Measurements from ENCODE around the gene SH2D1A. TPM values are rescaled to one million over a fixed set of nuclear protein-coding genes. Genes with fewer than 3 reads are reported as not detected.

Gene SH2D1A
- total RNA-seq, 1 donor from 2014 or later = not detected

- no peak for TF ChIP-seq CTCF (IDR thresholded peaks at IDR 0.05; ENCODE audit: unreplicated experiment)
- Mint-ChIP-seq H3K9me3 (ENCODE audit: low read depth) (no peaks in the 10 kb centered on the region), H3K27ac (no peak overlapping the region), H3K4me3 (ENCODE audit: low read depth) (no peak overlapping the region), H3K36me3 (ENCODE audit: insufficient read depth) (no peaks in the 10 kb centered on the region), H3K4me1 (ENCODE audit: low read depth) (peaks cover 9% of the 10 kb centered on the region), H3K27me3 (no peaks in the 10 kb centered on the region)
- no peak for DNase-seq (ENCODE audit: low spot score, unreplicated experiment)
These were observed 2.1 kb upstream of the SH2D1A start for GRCh38 chrX:124344246-124344645.

- no peaks in the 10 kb centered on the region for H3K27me3 Mint-ChIP-seq
- peaks cover 9% of the 10 kb centered on the region for H3K4me1 Mint-ChIP-seq (ENCODE audit: low read depth)
- TF ChIP-seq CTCF (IDR thresholded peaks at IDR 0.05; ENCODE audit: unreplicated experiment) = no peak
- no peak for DNase-seq (ENCODE audit: low spot score, unreplicated experiment)
- no peaks in the 10 kb centered on the region for H3K36me3 Mint-ChIP-seq (ENCODE audit: insufficient read depth)
- no peak overlapping the region for H3K4me3 Mint-ChIP-seq (ENCODE audit: low read depth)
- H3K27ac Mint-ChIP-seq = no peak overlapping the region
- H3K9me3 Mint-ChIP-seq (ENCODE audit: low read depth) = no peaks in the 10 kb centered on the region
These were observed 496 bp downstream of the SH2D1A start for GRCh38 chrX:124346877-124347241.

GRCh38 chrX:124347242-124347641 is 879 bp downstream of the SH2D1A start:
- H3K36me3 Mint-ChIP-seq (ENCODE audit: insufficient read depth) = no peaks in the 10 kb centered on the region
- H3K4me1 Mint-ChIP-seq (ENCODE audit: low read depth) = peaks cover 9% of the 10 kb centered on the region
- H3K9me3 Mint-ChIP-seq (ENCODE audit: low read depth) = no peaks in the 10 kb centered on the region
- H3K4me3 Mint-ChIP-seq (ENCODE audit: low read depth) = no peak overlapping the region
- no peaks in the 10 kb centered on the region for H3K27me3 Mint-ChIP-seq
- no peak for DNase-seq (ENCODE audit: low spot score, unreplicated experiment)
- no peak overlapping the region for H3K27ac Mint-ChIP-seq
- TF ChIP-seq CTCF (IDR thresholded peaks at IDR 0.05; ENCODE audit: unreplicated experiment) = no peak

GRCh38 chrX:124348182-124348581 is 1.8 kb downstream of the SH2D1A start:
- Mint-ChIP-seq H3K27ac (no peak overlapping the region), H3K4me3 (ENCODE audit: low read depth) (no peak overlapping the region), H3K9me3 (ENCODE audit: low read depth) (no peaks in the 10 kb centered on the region), H3K36me3 (ENCODE audit: insufficient read depth) (no peaks in the 10 kb centered on the region), H3K4me1 (ENCODE audit: low read depth) (peaks cover 9% of the 10 kb centered on the region), H3K27me3 (no peaks in the 10 kb centered on the region)
- no peak for DNase-seq (ENCODE audit: low spot score, unreplicated experiment)
- TF ChIP-seq CTCF (IDR thresholded peaks at IDR 0.05; ENCODE audit: unreplicated experiment) = no peak

GRCh38 chrX:124348885-124349453 is 2.6 kb downstream of the SH2D1A start:
- Mint-ChIP-seq H3K27me3 (no peaks in the 10 kb centered on the region), H3K4me3 (ENCODE audit: low read depth) (no peak overlapping the region), H3K27ac (no peak overlapping the region), H3K4me1 (ENCODE audit: low read depth) (peaks cover 9% of the 10 kb centered on the region), H3K9me3 (ENCODE audit: low read depth) (no peaks in the 10 kb centered on the region), H3K36me3 (ENCODE audit: insufficient read depth) (no peaks in the 10 kb centered on the region)
- no peak for TF ChIP-seq CTCF (IDR thresholded peaks at IDR 0.05; ENCODE audit: unreplicated experiment)
- no peak for DNase-seq (ENCODE audit: low spot score, unreplicated experiment)
